SHP77 (cell line): ENCODE data around the gene FOXJ1.

ENCODE experiments used
- DNase-seq, 2 experiments: peaks; one replicate each; lab custom pipeline; 2025; lab: John Stamatoyannopoulos, UW

The FOXJ1 gene

DNA sequence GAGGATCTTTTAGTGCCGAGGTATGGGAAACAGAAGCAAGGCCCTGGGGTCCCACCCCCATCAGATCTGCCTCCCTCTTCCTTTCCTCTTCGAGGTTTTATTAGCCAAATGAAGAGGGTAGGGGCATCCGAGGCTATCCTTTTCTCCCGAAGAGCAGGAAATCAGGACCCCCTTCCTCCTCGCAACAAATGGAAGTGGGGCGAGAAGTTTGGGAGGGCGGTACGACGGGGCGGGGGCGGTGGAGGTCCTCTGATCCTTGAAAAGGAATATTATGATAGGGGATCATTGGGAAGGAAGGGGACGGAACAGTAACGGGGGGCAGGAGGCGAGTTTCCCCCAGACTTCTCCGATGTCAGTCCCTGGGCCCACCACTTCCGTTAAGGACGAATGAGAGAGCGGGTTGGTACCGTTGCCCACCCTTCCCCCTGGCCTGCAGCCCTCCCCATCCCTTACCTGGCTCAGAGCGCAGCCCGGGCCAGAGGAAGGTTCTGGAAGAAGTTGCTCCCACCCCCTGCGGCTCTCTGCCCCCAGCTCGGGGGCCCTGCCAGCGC lies 309 bp downstream of the FOXJ1 start:
- no peak for DNase-seq

DNA sequence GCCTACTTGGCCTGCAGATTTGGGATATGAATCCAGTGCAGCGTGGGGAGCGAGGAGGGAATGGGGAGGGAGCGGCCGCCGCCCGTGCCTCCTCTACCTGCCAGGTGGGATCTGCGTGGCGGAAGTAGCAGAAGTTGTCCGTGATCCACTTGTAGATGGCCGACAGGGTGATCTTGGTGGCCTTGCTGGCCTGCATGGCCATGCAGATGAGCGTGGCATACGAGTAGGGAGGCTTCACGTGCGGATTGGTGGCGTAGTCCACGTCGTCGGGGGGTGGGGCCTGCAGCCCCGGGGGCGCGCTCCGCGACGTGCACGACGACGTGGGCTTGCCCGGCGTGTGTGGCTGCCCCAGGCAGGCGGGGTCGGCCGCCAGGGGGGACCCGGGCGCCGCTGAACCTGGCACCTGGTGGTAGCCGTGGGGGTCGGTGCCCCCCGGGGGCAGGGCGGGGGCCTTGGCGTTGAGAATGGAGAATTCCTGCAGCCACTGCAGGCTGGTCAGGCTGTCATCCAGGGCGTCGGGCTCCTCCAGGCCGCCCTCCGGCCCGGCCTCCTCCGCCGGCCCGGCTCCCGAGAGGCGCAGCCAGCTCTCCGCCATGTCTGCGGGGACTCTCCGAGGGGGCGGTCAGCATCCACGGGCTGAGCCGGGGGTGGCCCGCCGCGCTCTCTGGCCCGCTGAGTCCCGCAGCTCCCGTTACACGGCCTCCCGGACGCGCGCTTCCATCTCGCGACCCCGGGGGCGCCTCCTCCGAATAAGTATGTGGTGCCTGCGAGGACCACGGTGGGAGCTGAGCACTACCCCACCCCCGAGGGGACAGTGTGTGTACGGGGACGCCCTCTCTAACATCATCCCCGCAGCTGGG lies 1.0 kb downstream of the FOXJ1 start:
- no peak for DNase-seq

DNA sequence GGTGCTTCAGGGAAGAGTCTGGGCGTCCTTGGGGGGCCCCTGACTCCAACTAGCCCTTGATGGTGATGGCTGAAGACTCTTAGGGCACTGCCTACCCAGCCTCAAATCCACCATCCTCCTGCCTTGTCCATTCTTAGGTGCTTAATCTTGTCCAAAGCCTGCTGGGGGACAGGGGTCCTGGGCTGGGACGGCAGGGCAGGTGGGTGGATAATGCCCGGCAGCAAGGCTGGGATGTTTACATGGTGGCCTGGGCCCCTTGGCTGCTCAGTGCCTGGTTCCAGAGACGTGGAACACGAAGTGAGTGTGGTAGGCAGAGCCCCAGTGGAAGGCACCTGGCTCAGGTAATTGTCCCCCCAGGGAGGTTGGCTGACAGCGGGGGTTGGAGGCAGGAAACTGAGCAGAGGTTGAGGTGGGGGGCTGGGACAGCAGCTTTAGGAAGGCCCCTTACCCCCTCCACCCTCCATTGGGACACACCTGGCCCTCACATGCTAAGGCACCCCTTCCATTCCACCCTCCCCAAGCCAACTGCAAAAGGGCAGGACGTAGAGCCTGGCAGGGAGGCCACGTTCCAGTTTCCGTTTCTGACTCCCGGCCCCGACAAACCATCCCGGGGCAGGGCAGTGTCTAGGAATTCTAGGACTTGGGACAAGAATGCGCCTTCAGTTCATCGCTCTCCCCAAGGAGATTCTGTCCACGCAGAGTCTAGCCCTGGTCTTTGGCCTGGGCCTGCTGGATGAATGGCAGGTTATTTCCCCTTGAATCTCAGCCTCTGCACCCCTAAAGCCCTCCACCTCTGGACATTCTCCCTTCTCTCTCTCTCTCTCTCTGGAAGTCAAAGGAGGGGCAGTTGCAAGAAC lies 1.9 kb downstream of the FOXJ1 start:
- no peak for DNase-seq

DNA sequence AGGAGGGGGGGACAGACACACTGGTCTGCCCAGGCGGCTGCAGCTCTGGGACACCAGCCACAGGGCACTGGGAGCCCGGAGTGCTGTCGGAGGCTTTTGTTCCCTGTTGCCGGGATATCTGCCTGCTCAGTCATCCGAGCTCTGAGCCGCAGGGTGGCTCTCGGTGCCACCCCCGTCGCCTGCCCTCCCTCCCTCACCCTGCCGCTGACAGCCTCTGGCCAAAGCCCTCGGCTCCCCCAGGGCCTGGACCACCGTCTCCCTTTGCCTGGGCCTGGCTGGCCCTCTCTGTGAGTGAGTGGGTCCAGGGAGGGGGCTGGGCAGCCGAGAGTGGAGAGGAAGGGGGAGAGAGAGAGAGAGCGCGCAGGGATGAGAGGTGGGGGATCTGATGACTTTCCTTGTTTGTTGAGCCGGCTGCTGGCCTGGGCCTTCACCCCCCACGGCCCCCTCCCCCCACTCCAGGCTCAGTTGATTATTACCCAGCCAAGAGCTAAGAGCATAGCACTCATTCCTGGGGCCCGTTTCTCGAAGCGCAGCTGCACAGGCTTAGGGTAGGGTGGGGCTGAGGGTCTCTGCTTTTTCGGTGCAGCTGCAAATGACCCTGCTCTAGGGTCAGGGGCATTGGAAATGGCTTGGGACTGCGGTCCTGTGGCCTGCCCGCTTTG lies 2.7 kb downstream of the FOXJ1 start:
- DNase-seq: no peak

DNA sequence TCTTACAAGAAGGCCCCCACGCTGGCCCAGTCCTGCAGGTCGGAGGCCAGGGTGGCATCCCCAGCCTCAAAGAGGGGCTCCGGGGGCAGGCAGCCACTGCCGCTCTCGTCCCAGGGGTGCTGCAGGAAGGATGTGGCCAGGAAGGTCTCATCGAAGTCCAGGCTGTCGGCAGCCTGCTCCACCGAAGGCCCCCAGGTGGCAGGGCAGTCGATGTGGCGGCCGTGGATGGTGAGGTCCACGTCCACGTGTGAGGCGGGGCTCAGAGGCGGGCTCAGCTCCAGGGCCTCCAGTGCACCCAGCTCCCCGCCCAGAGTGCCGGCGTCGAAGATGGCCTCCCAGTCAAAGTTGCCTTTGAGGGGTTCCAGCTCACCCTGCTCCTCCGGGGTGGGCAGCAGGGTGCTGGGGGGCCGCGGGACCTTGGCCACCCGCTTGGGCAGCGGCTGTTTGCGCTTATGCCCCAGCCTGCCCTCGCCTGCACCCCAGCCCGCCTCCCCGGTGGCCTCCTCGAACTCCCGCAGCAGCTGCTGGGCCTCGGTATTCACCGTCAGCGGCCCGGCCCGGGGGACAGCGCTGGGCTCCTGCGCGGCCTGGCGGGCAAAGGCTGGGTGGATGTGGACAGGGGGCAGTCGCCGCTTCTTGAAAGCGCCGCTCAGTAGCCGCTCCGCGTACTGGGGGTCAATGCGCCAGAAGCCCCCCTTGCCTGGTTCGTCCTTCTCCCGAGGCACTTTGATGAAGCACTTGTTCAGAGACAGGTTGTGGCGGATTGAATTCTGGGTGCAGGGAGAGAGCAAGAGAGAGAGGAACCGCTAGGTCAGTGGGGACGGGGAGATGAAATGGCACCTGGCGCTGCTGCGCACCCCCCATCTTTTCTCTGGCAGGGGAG lies 3.5 kb downstream of the FOXJ1 start:
- no peak for DNase-seq

DNA sequence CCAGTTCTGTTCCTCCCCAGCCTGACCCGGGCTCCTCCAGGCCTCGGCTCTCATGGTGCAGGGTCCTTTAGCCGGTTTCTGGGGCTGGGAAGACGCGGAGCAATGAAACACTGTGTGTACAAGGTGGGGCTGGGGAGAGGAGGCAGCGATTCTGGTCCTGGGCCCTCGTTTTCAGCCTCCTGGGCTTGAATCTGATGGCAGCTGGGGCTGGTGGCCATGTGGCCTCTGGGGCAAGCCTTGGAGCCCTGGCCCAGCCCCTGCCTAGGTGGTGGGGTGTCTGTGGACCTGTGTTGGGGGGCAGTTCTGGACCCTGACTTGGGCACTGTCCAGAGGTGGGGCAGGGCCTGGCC lies 4.1 kb downstream of the FOXJ1 start:
- no peak for DNase-seq

DNA sequence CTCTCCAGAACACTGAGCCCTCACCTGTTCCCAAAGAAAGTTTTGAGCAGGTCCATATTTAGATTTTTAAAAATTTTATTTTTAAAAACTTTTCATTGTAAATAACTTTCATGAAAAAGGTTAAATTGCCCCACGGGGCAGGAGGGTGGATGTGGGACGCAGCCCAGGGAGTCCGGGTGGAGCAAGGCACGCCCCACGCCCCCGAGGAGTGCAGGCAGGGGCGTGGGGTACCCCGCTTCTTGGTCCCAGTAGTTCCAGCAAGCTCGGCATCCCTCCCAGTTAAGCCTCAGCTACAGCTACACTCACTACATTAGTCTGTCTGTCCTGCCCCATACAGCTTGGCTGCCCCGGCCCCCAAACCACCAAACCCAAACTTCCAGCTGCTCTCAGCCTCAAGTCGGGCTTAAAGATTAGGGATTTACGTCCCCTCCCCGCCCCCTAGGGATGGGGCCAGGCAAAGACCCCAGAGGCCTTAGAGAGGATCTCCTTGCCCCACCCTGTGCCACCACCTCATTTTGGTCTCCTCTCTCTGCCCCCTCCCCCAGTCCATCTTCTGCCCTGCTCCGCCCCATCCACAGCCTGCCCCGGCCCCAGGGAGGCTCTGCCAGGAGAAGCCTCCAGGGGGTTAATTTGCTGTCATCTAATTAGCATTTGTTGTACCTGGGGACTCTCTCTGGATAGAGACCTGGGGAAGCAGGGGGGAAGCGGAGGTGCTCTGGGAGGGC lies 4.6 kb downstream of the FOXJ1 start:
- DNase-seq: no peak

DNA sequence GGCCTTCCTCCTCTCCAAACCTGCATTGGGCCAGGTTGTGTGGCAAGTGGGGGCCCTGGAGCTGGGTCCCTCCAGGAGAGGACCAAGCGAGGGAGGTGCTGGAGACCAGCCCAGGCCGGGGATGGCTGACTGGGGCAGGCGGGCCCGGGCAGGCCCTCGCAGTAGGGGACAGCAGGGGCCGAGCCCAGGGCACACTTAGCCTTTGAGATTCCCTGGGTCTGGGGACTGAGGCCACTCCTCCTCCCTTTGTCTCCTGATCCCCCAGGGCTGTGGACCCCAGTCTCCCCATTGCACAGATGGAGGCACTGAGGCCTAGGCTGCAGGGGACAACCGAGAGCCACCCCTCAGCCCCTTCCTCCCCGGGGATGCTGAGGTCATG lies 5.2 kb downstream of the FOXJ1 start:
- no peak for DNase-seq

DNA sequence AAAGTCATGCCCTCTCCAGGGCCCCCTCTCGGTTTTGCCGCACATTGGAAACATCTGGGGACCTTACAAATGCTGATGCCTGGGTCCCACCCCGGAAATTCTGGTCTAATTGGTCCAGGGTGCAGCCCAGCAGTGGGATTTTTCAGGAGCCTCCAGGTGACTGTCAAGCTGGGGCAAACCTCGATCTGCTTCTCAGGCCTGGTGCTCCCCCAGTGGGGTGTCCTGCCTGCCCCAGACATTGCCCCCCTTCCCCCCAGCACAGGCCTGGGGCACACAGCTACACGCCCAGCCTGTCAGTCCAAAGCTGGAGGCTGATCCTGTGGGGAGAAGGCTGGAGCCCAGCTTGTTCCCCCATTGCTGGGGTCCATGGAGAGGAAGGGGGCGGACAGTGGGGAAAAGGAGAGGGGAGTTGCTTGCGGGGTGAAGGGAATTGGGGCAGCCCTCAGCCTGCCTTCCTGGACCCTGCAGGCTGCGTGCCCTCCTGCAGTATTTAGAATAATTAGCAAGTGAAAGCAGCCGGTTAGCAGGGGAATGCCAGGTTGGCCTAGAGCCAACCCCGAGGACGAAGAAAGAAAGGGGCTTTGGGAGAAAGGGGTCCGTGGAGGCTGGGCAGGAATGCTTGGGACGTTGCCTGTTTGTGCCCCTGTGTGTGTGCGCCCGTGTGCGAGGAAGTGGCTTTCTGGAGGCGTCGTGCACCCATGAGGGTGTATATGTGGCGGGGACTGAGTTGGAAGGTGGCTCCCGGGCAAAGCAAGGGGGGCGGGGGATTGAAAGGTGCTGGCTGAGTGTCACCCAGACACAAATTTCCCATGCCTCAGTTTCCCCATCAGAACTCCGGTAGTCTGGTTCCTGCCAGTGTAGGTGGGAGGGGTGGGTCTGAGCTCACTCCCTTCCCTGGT lies 5.9 kb downstream of the FOXJ1 start:
- no peak for DNase-seq

DNA sequence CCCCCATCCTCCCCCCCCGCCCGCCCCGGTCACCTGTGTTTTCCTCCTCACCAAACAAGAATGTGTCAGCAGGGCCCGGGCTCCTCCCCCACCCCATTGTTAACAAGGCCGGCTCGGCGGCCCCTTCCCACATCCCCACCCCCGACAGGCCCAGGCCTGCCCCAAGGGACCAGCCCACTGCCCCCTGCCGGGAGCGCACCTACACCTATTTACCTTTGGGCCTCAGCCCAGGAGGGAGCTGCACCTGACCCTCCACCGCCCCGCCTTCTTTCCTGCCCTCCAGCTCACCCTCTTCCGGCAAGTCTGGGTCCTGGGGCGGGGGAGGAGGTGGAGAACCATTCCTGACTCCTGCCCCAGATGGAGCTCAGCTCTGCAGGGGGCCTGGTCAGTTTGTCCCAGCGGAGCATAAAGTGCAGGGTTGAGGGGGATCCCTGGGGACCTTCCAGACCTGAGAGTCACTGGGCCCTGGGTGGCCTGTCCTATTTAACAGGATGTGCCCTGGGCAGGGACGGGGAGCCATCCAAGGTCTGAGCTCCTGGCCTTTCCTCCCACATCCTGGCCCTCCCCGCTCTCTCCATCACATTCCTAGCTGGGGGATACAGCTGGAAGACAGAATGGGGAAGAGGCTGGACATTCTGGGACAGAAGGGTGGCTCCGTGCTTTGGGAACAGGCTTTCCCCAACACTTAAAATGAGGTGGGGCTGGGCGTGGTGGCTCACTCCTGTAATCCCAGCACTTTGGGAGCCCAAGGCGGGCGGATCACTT lies 8.3 kb downstream of the FOXJ1 start:
- no peak for DNase-seq

DNA sequence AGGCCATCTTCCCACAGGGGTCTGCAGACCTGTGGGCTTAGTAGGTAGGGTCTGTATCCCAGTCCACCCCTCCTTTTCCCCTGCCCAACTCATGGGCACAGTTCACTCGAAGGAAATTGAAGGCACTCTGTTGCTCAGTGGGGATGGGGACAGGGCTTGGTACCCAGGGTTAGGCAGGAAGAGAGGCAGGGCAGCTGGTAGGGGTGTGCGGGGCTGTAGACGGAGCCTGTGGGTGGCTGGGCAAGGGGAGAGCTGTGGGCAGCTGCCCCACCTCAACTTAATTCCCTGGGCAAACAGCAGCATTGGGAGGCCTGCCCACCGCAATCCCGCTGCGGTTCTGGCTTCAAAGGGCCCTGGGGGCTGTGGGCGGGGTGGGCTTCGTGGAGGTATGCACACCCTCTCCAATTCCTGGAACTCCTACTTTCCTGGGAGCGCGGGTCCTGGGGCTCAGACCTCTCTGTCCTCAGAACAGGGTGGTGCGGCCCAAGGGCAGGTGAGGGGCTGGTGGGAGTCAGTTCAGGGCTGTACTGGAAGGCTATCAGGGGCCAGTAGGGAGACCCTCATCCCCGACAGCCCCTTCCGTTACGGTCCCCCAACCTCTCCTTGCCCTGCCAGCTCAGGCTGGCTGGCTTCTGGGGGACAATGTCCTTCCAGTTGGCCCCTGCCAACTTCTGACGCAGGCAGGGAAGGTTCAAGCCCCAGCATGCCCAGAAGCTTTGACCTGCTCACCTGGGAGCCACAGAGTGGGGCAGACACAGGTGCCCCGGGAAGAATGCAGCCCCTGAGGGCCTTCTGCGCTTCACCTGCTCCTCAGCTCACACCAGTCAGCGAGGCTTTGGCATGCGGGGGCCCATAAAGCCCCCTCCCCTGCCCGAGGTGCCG lies 9.1 kb downstream of the FOXJ1 start:
- no peak for DNase-seq

DNA sequence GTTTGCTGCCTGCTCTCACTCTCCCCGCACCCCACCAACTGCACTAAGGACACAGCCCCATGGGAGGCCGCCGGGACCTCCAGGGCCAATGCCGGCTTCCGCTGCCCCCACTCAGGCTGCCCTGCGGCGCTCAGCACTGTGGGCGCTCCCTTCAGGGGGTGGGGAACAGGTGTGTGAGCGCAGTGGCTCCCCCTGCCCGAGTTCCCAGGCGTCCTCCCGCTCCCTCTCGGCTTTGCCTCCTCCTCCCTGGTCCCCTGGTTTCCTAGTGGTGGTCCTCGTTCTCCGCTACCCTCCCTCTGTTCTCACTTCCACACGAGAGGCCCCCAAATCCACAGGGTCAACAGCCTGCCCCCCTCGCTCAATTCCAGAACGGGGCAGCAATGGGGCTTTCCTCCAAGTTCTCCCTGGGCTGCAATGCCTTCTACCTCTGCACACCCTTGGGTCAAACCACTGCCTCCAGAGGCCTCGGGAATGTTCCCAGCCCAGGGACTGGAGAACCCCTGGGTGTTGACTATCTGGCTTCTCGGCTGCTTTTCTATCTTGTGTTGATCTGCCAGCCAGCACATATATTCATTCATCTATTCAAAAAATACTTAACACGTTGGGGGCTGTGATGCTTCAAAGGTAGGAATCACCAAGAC lies 9.9 kb downstream of the FOXJ1 start:
- DNase-seq: no peak

DNA sequence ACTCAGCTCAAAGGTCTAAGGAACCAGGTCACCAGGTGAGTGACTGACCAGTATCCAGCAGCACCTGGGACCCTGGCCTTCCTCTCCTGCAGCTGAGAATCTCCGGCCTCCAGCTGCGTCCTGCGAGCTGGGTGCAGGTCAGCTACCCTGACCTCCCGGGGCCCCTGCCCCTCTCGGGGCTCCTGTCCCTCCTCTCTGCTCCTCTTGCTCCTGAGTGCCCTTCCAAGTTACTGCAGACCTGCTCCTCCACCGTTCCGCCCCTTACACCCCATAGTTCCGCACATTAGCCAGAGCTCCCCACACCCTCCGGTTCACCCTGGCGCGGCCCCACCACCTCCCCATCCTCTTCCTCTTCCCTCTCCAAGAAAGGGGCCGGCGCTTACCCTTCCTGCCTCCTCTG lies 10.6 kb downstream of the FOXJ1 start:
- no peak for DNase-seq

DNA sequence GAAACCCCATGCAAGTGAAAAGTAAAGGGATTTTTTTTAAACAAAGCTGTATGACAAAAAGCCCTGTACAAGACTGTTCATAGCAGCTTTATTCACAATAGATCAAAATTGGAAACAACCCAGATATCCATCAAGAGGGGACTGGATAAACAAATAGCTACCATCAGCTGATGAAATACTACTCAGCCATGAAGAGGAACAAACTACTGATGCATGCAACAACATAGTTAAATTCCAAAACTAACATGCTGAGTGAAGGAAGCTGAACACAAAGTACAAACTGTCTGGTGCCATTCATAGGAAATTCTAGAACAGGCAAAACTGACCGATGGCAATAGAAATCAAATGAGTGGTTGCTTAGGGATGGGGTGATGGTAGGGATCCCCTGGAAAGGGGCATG lies 15.1 kb downstream of the FOXJ1 start:
- no peak for DNase-seq

DNA sequence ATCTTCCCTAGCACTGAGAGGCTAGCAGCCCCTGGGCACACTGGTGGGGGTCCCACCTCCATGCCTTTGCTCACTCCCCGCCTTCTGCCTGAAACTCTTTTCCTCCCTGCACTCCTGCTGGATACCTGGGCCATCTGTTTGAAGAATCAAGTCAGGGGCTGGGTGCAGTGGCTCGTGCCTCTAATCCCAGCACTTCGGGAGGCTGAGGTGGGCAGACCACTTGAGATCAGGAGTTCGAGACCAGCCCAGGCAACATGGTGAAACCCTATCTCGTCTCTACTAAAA lies 15.7 kb downstream of the FOXJ1 start:
- DNase-seq: no peak

DNA sequence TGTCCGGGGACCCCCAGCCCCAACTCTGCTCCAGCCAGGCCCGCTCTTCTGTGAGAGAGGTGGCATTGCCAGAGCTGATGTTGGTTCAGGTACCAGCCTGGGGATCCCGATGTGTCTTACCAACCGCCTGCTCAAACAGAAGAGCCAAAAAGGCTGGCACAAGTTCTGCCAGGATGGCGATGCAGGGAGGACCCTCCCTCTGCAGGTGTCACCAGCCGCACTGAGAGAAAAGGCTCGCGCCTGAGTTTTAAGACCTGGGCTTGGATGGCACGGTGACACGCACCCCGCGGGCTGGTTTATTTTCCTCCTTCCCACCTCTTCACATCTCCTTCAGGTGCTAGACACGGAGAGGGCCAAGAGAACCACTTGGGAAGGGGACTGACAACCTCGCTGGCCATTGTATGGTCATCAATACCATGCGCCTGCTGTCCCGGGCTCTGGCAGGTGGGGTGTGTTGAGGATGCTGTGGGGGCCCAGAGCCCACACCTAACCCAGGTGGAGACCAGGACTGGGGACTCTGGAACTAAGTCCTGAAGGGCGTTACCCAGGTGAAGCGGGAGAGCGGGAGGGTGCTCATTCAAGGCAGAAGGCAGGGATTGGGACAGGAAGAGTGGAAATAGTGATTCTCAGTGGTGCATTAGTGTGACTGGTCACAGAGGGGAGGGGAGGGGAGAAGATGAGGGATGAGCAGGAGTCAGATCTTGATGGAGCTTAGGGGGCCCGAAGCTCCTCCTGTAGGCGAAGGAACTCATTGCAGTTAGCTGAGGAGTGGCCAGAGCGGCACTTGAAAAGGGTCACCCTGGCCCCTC lies 16.3 kb downstream of the FOXJ1 start:
- DNase-seq: no peak
